GM21423 (cell line): Measurements from ENCODE around the gene TSPAN18.

ENCODE experiments used
- ATAC-seq: cut with Tn5 transposase; IDR thresholded peaks from one replicate; pipeline ENCODE4 v1.9.1; 2021; ENCODE audit warnings: mild to moderate bottlenecking, moderate library complexity; ENCODE audit not compliant: unreplicated experiment

TSPAN18 gene

DNA sequence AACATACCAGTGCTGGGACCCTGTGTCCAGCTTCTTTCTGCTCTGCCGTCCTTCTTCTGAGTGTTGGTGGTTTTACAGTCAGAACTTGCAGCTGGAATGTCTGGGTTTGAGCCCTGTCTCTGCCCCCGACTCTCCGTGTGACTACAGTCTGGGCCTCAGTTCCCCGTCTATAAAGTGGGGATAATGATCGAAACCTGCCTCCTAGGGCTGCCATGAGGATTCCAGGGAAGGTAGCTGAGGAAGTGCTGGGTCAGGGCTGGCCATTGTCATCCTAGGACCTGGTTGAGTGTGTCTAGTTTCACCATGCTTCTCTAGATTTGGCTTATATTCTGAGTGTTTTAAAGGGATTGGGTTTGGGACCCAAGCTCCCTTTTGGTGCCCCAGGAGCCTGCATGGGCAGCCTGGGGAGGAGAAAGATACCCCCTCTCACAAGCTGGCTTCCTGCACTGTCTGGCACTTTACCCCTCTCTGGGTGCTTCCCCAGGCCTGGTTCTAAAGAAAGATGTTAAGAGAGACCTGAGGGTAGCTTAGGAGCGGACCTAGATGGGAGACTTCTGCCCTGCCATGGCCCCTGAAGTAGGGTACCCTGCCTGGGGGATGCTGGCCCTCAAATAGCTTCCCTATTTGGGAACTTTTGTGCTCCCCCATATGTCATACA, 49.9 kb downstream of the TSPAN18 start:
- ATAC-seq = no peak

DNA sequence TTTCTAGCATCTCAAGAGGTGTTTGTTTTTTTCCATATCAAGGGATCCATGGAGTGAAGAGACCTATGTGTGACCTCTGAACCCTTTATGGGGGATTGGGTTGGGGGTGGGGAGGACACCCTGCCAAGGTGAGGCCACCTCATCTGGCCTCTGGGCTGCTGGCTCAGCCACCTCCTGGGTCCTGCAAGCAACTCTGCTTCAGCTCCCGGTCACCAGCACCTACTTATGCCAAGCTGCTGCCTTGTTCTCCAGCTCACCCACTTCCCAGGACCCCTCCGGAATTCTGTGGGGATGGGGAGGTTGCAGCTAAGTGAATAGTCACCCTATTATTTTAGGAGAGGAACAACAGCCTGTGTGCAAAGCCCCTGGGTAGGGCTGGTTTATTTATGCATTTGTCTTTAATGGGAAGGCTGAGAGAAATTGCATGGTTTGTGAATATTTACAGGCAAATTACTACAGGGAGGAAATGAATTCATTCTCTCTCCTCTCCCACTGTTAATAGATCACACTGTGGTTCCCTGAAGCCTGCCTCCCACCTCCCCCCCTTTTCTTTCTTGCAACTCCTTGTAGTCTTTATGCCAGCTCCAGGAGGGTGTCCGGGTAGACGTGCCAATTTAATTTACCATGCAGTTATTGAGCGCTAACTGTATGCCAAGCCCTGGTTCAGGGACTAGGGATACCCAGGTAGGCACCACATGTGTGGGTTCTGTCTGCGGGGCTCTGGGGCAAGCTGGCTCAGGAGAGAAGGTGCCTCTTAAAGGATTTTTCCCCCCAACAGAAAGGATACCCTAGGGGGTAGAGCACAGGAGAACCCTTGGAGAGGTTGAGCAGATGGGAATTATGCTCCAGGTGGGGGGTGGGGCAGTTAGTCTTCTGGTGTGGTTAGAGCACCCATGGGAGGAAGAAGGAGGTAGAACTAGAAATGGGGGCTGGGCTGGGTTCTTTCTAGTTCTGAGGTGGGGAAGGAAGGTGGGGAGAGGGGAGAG, 50.7 kb downstream of the TSPAN18 start:
- no peak for ATAC-seq

- no peak for ATAC-seq
These were observed 51.7 kb downstream of the TSPAN18 start for GRCh38 chr11:44778195-44779100.

DNA sequence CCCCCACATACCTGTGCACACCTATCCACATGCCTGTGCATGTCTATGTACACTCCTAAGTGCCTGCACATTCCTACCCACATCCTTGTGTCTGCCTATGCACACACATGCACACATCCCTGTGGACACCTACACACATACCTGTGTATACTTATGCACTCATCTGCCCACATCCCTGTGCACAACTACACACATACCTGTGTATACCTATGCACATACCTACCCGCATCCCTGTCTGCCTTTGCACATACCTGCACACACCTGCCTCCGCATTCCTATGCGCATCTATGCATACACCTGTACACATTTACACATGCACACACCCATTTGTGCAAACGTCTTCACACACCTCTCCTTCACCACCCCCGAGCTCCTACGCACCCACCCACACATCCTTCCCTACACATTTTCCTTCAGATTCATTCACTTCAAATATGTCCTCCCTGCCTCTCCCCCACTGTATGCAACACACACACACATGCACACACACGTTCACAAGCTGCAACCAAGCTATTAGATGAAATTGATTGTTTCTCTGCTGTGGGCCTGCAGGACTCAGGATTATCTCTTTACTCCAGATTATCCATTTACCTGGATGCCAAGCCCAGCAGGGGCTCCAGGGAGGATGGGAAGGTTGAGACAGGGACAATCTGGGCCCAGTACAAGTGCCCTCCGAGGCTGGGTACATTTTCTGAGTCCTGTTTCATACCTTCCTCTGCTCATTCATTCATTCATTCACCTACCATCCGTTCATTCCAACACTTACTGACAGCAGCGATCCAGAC, 53.2 kb downstream of the TSPAN18 start:
- no peak for ATAC-seq

- ATAC-seq = no peak
These were observed 54.3 kb downstream of the TSPAN18 start for GRCh38 chr11:44780940-44781631.

DNA sequence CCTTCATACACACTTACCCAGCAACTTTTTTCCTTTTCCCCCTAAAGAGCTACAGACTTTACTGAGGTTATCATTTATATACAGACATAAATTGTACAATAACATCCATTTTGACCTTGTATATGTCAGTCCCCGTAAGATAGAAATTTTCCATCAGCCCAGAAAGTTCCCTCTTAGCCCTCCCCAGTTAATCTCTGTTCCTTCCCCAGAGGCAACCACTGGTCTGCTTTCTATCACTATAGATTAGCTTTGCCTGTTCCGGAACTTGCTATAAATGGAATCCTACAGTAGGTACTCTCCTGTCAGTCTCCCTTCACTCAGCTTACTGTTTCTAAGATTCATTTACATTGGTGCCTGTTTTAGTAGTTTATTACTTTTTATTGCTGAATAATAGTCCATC, 54.9 kb downstream of the TSPAN18 start:
- no peak for ATAC-seq

DNA sequence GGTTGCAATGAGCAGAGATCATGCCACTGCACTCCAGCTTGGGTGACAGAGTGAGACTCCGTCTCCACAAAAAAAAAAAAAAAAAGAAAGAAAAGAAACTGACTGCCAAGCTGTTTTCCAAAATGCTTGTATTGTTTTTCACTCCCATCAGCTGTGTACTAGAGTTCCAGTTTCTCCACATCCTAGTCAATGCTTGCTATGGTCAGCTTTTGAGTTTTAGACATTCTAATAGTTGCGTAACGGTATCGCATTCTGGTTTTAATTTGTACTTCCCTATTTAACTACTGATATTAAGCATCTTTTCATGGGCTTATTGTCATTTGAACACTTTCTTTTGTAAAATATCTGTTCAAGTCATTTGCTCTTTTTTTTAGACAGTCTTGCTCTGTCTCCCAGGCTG, 55.7 kb downstream of the TSPAN18 start:
- no peak for ATAC-seq

GRCh38 chr11:44784436-44784760, 57.6 kb downstream of the TSPAN18 start:
- ATAC-seq = no peak

- no peak for ATAC-seq
These were observed 58.1 kb downstream of the TSPAN18 start for GRCh38 chr11:44784851-44785250.

DNA sequence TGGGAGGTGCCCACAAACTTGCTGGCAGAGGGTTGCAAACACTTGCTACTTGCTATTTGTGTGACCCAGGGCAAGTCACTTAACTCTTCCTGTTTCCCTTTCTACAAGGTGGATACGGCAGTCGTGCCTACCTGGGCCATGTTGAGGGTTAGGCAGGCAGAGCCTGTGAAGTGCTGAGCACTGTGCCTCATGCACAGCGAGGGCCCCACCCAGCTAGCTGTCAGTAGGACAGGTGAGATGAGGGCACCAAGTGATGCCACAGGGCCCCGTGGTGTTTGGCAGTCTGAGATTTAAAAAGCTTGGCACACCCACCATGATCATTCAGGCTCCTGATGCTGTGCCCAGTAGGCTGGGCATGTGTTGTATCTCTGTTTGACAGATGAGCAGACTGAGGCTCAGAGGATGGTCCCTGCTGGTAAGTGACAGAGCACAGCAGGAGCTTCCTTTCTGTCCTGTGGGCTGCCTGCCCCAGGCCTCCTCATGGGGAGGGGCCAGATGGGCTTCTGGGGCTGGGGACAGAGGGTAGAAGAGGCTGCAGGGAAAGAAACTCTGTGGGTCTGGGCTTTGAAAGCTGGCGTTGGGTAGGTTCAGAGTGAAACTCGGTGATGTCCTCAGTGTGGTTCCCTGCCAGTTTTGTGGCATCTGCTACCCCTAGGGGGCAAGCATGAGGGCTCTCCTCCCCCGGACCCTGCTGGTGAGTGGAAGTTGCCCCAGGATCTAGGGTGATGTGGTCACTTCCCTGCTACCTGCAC, 59.3 kb downstream of the TSPAN18 start:
- ATAC-seq = no peak

DNA sequence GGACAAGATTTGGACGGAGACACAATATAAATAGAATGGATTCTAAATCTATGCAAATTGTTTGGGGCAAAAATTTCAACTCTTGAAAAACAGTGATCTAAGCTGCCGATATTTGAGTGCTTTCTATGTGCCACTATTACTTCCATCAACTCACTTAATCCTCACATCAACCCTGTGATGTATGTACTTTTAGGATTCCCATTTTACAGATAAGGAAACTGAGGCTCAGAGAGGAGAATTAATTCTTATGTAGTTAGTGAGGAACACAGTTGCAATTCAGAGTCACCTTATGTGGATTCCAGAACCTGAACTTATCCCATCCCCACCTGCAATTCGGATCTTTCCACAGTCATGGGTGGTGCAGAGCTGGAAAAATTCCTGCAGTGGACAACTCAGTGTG, 60.3 kb downstream of the TSPAN18 start:
- ATAC-seq = no peak

DNA sequence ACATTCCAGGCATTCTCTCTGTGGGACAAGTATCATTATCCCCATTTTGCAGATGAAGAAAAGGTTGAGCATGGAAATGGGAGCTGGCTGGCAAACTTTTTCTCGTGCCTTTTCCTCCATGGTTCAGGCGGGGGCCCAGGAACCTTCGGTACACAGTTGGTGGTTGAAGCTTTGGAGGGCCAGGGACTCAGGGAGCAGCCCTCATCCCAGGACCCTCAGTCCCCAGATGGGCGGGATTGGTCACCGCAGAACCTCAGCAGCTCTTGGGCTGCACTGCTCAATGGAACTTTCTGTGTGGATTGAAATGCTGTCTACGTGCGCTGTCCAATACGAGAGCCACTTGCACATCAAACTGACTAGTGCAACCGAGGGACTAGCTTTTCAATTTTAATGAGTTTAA, 61.2 kb downstream of the TSPAN18 start:
- no peak for ATAC-seq

GRCh38 chr11:44788536-44789261, 61.9 kb downstream of the TSPAN18 start:
- ATAC-seq = no peak

DNA sequence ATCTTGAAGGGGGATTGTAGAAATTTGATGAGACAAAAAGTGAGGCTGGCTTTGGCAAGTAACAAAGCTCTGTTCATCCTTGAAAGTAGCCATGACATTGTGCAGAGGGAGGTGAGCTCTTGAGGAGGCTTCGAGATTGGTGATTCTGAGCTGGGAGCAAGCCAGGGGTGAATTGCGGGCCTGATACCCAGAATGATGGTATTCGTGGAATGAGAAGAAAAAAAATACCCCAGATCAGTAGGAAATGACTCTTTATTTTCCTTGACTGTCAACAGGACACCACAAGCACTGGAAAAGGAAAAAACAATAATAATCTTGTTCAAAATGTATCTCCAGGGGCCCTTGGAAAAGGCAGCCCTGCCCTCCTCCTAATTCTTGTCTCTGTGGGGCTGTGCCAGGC, 62.7 kb downstream of the TSPAN18 start:
- no peak for ATAC-seq

DNA sequence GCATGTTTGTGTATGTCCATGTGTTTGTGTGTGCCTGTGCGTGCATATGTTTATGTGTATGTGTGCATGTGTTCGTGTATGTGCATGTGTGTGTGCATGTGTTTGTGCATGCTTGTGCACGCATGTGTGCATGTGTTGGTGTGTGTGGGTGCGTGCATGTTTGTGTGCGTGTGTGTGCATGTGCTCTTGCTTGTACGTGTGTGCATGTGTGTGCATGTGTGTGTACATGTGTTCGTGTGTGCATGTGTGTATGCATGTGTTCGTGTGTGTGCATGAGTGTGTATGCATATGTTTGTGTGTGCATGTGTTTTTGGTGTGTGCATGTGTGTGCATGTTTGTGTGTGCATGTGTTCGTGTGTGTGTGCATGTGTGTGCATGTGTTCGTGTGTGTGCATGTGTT, 63.4 kb downstream of the TSPAN18 start:
- no peak for ATAC-seq

DNA sequence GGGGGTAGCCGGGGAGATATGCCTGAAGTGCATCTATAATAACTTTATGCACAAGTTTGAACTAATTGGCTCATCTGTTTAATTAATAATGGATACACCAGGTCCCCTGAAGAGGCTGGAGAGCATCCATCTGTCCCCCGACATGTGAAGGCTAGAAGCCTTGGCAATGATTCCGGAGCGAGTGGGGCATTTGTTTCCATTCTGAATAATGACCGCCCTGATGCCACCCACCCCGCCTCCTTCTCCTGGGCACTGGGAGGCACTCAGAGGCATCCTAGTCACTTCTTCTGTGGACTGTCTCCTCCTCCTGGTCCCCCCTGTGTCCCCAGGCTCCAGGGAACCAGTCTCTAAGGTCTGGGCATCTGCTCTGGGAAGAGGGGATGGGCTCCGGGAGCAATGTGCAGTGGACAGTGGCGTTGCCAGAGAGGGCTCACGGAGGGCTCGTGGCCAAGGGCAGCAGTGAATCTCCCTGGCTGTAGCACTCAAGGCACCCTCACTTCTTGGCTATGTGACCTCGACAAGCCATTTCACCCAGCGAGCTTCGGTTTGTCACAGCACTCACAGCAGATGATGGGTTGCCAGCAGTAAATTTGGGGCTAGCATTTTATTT, 64.7 kb downstream of the TSPAN18 start:
- ATAC-seq = no peak

DNA sequence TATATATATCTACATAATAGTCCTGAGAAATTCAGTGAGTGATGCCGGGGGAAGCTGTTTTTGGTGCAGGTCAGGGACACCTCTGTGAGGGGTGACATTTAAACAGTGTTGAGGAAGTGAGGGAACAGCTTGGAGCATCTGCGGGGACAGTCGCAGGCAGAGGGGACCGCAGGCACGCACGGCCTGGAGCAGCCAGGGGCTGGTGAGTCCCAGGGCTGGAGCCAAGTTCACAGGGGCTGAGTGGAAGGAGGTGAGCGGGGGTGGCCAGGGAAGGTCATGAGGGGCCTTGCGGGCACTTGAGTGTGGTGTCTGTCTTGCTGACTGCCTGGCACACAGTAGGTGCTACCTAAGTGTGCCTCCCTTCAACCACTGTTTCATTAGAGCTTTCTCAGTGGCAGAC, 65.4 kb downstream of the TSPAN18 start:
- ATAC-seq = no peak
